A673 (cell line): Measurements from ENCODE around the gene SLC22A17.
"Not testable (repeated sequence)": the region's sequence is repeated elsewhere in the genome, so short reads cannot be mapped to it uniquely, and the experiment has no call there.

Experiments used
- EZH2 ChIP-seq: fragments of 200-600 bp; sonication (generic); IDR thresholded peaks from 2 replicates; pipeline ENCODE4 v1.6.1; 2017; ENCODE audit warnings: borderline replicate concordance, low read depth, mild to moderate bottlenecking, mixed read lengths, antibody characterized with exemption, low read length; ENCODE audit not compliant: poor library complexity, severe bottlenecking
- TF ChIP-seq, protein P1 (sequence below): fragments of 300-800, 200-600 bp; sonication (generic); conservative IDR thresholded peaks from 2 replicates; pipeline ENCODE4 v1.5.1; 2017; ENCODE audit warnings: low read depth, mild to moderate bottlenecking, antibody characterized with exemption, low read length, moderate library complexity, mixed read lengths

DNA sequence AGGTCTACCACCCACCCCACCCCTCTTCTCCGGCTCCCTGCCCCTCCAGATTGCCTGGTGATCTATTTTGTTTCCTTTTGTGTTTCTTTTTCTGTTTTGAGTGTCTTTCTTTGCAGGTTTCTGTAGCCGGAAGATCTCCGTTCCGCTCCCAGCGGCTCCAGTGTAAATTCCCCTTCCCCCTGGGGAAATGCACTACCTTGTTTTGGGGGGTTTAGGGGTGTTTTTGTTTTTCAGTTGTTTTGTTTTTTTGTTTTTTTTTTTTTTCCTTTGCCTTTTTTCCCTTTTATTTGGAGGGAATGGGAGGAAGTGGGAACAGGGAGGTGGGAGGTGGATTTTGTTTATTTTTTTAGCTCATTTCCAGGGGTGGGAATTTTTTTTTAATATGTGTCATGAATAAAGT is 26.9 kb downstream of the SLC22A17 start:
- TF ChIP-seq, protein P1, sequence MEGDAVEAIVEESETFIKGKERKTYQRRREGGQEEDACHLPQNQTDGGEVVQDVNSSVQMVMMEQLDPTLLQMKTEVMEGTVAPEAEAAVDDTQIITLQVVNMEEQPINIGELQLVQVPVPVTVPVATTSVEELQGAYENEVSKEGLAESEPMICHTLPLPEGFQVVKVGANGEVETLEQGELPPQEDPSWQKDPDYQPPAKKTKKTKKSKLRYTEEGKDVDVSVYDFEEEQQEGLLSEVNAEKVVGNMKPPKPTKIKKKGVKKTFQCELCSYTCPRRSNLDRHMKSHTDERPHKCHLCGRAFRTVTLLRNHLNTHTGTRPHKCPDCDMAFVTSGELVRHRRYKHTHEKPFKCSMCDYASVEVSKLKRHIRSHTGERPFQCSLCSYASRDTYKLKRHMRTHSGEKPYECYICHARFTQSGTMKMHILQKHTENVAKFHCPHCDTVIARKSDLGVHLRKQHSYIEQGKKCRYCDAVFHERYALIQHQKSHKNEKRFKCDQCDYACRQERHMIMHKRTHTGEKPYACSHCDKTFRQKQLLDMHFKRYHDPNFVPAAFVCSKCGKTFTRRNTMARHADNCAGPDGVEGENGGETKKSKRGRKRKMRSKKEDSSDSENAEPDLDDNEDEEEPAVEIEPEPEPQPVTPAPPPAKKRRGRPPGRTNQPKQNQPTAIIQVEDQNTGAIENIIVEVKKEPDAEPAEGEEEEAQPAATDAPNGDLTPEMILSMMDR: not testable (repeated sequence)
- not testable (repeated sequence) for TF ChIP-seq EZH2
